Prostate gland (tissue), 2 donors: ENCODE measurements around the gene APOBEC4.

Experiments
- POLR2AphosphoS5 ChIP-seq: sonication (generic); formaldehyde crosslinking; IDR thresholded peaks from one replicate; pipeline ENCODE4 v1.6.1; 2017; ENCODE audit warnings: antibody characterized with exemption
- TF ChIP-seq, protein P1 (sequence below), 4 experiments: fragments of 200-600 bp in 2 of 4; fragments of 450-650 bp in 2 of 4; sonication (generic) in 2 of 4; IDR thresholded peaks; 1 replicate in 3 of 4; 2 replicates in 1 of 4; pipeline ENCODE4 v1.5.1; 2016 to 2019; ENCODE audit warnings: antibody characterized with exemption in 4 of 4, mild to moderate bottlenecking in 2 of 4, moderate library complexity in 2 of 4

DNA sequence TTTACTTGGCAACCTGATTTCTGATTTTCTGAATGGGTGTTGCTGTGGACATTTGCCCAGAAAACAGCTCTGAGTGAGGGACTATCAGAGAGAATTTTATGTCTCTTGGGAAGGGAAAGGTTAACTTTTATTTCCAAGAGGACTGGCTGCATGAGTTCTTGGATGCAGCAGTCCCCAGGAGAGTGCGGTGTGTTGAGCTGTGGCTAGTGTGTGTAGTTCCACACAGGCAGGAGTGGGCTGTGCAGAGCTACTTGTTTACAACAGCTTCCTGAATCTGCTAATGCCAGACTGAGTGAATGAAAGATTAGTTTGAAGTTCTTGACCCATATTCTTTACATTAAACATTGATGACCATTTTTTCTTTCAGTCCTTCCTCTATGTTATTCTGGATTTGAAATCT lies 41.0 kb upstream of the APOBEC4 start:
- TF ChIP-seq, protein P1, sequence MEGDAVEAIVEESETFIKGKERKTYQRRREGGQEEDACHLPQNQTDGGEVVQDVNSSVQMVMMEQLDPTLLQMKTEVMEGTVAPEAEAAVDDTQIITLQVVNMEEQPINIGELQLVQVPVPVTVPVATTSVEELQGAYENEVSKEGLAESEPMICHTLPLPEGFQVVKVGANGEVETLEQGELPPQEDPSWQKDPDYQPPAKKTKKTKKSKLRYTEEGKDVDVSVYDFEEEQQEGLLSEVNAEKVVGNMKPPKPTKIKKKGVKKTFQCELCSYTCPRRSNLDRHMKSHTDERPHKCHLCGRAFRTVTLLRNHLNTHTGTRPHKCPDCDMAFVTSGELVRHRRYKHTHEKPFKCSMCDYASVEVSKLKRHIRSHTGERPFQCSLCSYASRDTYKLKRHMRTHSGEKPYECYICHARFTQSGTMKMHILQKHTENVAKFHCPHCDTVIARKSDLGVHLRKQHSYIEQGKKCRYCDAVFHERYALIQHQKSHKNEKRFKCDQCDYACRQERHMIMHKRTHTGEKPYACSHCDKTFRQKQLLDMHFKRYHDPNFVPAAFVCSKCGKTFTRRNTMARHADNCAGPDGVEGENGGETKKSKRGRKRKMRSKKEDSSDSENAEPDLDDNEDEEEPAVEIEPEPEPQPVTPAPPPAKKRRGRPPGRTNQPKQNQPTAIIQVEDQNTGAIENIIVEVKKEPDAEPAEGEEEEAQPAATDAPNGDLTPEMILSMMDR (IDR thresholded peaks at IDR 0.05) = no peak
- TF ChIP-seq POLR2AphosphoS5 = no peak
